ENCODE data around the gene NAXD.

DNA sequence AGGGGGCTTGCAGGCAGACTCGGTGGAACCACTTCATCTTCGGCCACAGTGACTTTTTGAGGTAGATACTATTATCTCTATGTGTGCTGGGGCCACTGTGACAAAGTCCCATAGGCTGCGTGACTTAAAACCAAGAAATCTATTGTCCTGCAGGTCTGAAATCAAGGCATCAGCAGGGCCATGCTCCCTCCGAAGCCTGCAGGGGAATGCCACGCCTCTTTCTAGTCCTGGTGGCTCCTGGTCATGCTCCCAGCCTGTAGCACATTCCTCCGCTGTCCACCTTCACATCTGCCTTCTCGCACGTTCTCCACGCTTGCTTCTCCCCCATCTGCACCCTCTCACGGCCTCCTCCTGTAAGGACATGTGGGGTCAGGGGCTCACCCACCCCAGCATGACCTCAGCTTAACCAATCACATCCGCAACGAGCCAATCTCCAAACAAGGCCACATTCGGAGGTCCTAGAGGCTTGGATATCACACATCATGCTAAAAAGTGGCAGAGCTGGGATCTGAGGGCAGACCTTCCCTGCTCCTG lies 32.9 kb upstream of the NAXD start:
- TF ChIP-seq, protein P1, sequence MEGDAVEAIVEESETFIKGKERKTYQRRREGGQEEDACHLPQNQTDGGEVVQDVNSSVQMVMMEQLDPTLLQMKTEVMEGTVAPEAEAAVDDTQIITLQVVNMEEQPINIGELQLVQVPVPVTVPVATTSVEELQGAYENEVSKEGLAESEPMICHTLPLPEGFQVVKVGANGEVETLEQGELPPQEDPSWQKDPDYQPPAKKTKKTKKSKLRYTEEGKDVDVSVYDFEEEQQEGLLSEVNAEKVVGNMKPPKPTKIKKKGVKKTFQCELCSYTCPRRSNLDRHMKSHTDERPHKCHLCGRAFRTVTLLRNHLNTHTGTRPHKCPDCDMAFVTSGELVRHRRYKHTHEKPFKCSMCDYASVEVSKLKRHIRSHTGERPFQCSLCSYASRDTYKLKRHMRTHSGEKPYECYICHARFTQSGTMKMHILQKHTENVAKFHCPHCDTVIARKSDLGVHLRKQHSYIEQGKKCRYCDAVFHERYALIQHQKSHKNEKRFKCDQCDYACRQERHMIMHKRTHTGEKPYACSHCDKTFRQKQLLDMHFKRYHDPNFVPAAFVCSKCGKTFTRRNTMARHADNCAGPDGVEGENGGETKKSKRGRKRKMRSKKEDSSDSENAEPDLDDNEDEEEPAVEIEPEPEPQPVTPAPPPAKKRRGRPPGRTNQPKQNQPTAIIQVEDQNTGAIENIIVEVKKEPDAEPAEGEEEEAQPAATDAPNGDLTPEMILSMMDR (IDR thresholded peaks at IDR 0.05), result no peak
- no peak for TF ChIP-seq POLR2A (IDR thresholded peaks at IDR 0.05)
